Measurements from ENCODE around the gene UGCG. TPM values are rescaled to one million over a fixed set of nuclear protein-coding genes. Genes with fewer than 3 reads are reported as not detected.

Gene UGCG
- 74.0 and 92.3 TPM in 2 replicates for total RNA-seq

GRCh38 chr9:111895996-111896941 is at the start of gene UGCG:
Gene UGCG (plus strand): TSS chr9:111896814. CDS start chr9:111897216, 402 bp downstream.

Other genes with a start within 250 kb of the UGCG start
- 98.6 and 109 TPM in 2 replicates for gene GNG10, start 235.2 kb upstream of the UGCG start, total RNA-seq
- gene SHOC1, start 101.9 kb upstream of the UGCG start, total RNA-seq: under 0.01 TPM in 1 of 2 replicates, not detected in the other

All from bronchus fibroblast of lung (primary cell).